NCI-H1092 treated with DMSO at 0.1 percent for 48 hours (cell line): ENCODE measurements around the gene FAU.
A peak's percentile ranks its signal among the peaks of the same experiment; 100 is the strongest.

Source experiments
- DNase-seq: peaks from one replicate; lab custom pipeline; 2025; lab: John Stamatoyannopoulos, UW

FAU gene

GRCh38 chr11:65107078-65107477, 14.9 kb downstream of the FAU start:
- DNase-seq, result no peak

- DNase-seq, result no peak
Measured at GRCh38 chr11:65104628-65105027, 17.3 kb downstream of the FAU start.

- no peak for DNase-seq
Measured at GRCh38 chr11:65103476-65103875, 18.5 kb downstream of the FAU start.

GRCh38 chr11:65102142-65103095, 19.5 kb downstream of the FAU start:
- DNase-seq, result peak; percentile 88

GRCh38 chr11:65100674-65101350, 21.1 kb downstream of the FAU start:
- DNase-seq, result no peak

- no peak for DNase-seq
Measured at GRCh38 chr11:65096926-65097325, 25.0 kb downstream of the FAU start.

GRCh38 chr11:65095974-65096806, 25.7 kb downstream of the FAU start, which contains the start of gene VPS51:
Gene VPS51 (plus strand): TSS chr11:65096214. CDS start chr11:65096251, 37 bp downstream.
- DNase-seq, result peak; percentile 95

GRCh38 chr11:65095427-65095826, 26.5 kb downstream of the FAU start:
- no peak for DNase-seq

- DNase-seq, result no peak
Measured at GRCh38 chr11:65090628-65091027, 31.3 kb downstream of the FAU start.

- no peak for DNase-seq
Measured at GRCh38 chr11:65089621-65090020, 32.3 kb downstream of the FAU start.

GRCh38 chr11:65087827-65088226, 34.1 kb downstream of the FAU start:
- no peak for DNase-seq

- no peak for DNase-seq
Measured at GRCh38 chr11:65087216-65087615, 34.7 kb downstream of the FAU start.

- DNase-seq, result no peak
Measured at GRCh38 chr11:65086809-65087208, 35.1 kb downstream of the FAU start.

GRCh38 chr11:65085446-65085845, 36.5 kb downstream of the FAU start:
- no peak for DNase-seq

GRCh38 chr11:65084598-65085375, 37.1 kb downstream of the FAU start:
- DNase-seq, result no peak

- peak; percentile 98 for DNase-seq
Measured at GRCh38 chr11:65083834-65084597, 37.9 kb downstream of the FAU start, which contains the start of the genes CDCA5 and ZFPL1. Gene CDCA5 (minus strand): TSS chr11:65084040. CDS start chr11:65083978, 62 bp downstream. Gene ZFPL1 (plus strand): TSS chr11:65084222. CDS start chr11:65084699, 477 bp downstream.

GRCh38 chr11:65083134-65083833, 38.6 kb downstream of the FAU start:
- no peak for DNase-seq

GRCh38 chr11:65078786-65079342, 43.1 kb downstream of the FAU start:
- DNase-seq, result no peak

GRCh38 chr11:65078151-65078550, 43.8 kb downstream of the FAU start:
- peak; percentile 34 for DNase-seq
